Gastrocnemius medialis (tissue), 4 donors: ENCODE measurements around the gene HERPUD1. TPM values are rescaled to one million over a fixed set of nuclear protein-coding genes. Genes with fewer than 3 reads are reported as not detected.

Source experiments
- ATAC-seq, 2 donors: fragments of 150-250 bp; one replicate each; pipeline ENCODE4 v1.9.1; 2016
- DNase-seq, 2 donors: peaks; one replicate each; pipeline ENCODE4 v3.0.0-alpha.2; 2019
- H3K27ac ChIP-seq, 4 donors: fragments of 200-600 bp; sonication (generic); 1 replicate in 1 of 4; 2 replicates in 3 of 4; pipeline ENCODE4 v1.5.1; 2016 to 2018; ENCODE audit warnings: mild to moderate bottlenecking in 2 of 4, moderate library complexity in 1 of 4
- H3K27me3 ChIP-seq, 3 donors: fragments of 200-600 bp; sonication (generic) in 2 of 3; 1 replicate in 1 of 3; 2 replicates in 2 of 3; pipeline versions ENCODE4 v1.5.1 to v1.6.0; 2016 to 2019; ENCODE audit warnings: mild to moderate bottlenecking in 1 of 3, moderate library complexity in 1 of 3
- H3K36me3 ChIP-seq, 2 donors: fragments of 200-600 bp; sonication (generic) in 1 of 2; one replicate each; pipeline ENCODE4 v1.5.1; 2017 to 2018
- H3K4me1 ChIP-seq, 2 donors: fragments of 200-600 bp; sonication (generic) in 1 of 2; one replicate each; pipeline ENCODE4 v1.5.1; 2016 to 2017; ENCODE audit warnings: mild to moderate bottlenecking in 2 of 2
- H3K4me3 ChIP-seq, 4 donors: fragments of 200-600 bp; sonication (generic) in 3 of 4; 1 replicate in 1 of 4; 2 replicates in 3 of 4; pipeline ENCODE4 v1.5.1; 2016 to 2019; ENCODE audit warnings: mild to moderate bottlenecking in 2 of 4
- H3K9me3 ChIP-seq, 3 donors: fragments of 200-600 bp; sonication (generic) in 2 of 3; 1 replicate in 1 of 3; 2 replicates in 2 of 3; pipeline ENCODE4 v1.5.1; 2016 to 2019
- POLR2A ChIP-seq, 2 donors: fragments of 450-650 bp; IDR thresholded peaks; one replicate each; pipeline ENCODE4 v1.6.1; 2017; ENCODE audit warnings: antibody characterized with exemption in 2 of 2, mild to moderate bottlenecking in 2 of 2, moderate library complexity in 2 of 2
- in situ Hi-C, 4 donors: fragments of 200-750 bp; cut with MboI; loops; one replicate each; pipeline versions ENCODE4 v1.15.0 to v1.8.0; 2017; ENCODE audit warnings: low sequenced_read_pairs in 4 of 4
- intact Hi-C: fragments of 100-400 bp; cut with DNase I; formaldehyde crosslinking; loops from one replicate; pipeline ENCODE4 v1.15.1; 2023; ENCODE audit warnings: low total_unique reads
- total RNA-seq, 4 donors: library from RNA; depleted of rRNA; stranded (reverse); fragments of >200 nt; gene quantifications; one replicate each; pipeline versions ENCODE4 v1.1.0 to v1.2.3, GENCODE V29; 2016
- TF ChIP-seq, protein P1 (sequence below), 5 experiments: fragments of 450-650 bp in 3 of 5; fragments of 200-600 bp in 2 of 5; sonication (generic) in 2 of 5; IDR thresholded peaks in 4 of 5; conservative IDR thresholded peaks in 1 of 5; 1 replicate in 4 of 5; 2 replicates in 1 of 5; pipeline ENCODE4 v1.5.1; 2016 to 2019; ENCODE audit warnings: antibody characterized with exemption in 5 of 5, mild to moderate bottlenecking in 3 of 5, moderate library complexity in 3 of 5

The HERPUD1 gene
- total RNA-seq, 4 donors from 2014 or later: 110 to 281 (median 125) TPM

DNA sequence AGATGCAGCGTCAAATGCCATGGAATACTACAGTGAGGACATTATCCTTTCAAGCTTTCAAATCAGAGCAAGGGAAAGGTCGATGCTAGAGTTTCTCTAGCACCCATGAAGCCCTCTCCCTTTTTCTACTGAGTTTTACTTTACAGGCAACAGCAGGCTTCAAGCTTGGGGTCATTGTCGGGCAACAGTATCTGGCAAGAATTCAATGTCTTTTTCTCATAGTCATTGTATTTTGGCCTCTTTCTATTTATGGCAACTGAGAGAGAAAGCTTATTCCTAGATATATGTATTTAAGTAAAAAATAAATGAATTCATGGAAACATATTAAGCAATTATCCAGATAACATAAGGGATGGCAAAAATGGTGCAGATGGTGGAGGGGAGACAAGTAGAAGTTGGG, 29.4 kb downstream of the HERPUD1 start:
- Histone ChIP-seq H3K9me3 (no peaks in the 10 kb centered on the region), H3K27me3 (no peaks in the 10 kb centered on the region), H3K27ac (peak overlapping the region in 1 of 4 donors; percentile 39), H3K36me3 (no peaks in the 10 kb centered on the region), H3K4me3 (no peak overlapping the region), H3K4me1 (peaks cover 0 to 10% of the 10 kb centered on the region in 2 donors)
- DNase-seq: no peak
- TF ChIP-seq, protein P1, sequence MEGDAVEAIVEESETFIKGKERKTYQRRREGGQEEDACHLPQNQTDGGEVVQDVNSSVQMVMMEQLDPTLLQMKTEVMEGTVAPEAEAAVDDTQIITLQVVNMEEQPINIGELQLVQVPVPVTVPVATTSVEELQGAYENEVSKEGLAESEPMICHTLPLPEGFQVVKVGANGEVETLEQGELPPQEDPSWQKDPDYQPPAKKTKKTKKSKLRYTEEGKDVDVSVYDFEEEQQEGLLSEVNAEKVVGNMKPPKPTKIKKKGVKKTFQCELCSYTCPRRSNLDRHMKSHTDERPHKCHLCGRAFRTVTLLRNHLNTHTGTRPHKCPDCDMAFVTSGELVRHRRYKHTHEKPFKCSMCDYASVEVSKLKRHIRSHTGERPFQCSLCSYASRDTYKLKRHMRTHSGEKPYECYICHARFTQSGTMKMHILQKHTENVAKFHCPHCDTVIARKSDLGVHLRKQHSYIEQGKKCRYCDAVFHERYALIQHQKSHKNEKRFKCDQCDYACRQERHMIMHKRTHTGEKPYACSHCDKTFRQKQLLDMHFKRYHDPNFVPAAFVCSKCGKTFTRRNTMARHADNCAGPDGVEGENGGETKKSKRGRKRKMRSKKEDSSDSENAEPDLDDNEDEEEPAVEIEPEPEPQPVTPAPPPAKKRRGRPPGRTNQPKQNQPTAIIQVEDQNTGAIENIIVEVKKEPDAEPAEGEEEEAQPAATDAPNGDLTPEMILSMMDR (IDR thresholded peaks at IDR 0.05 in 4 of 5, conservative IDR thresholded peaks at IDR 0.05 in 1 of 5): no peak
- TF ChIP-seq POLR2A (IDR thresholded peaks at IDR 0.05): no peak
- in situ Hi-C loops (no loop called here), intact Hi-C loops (no loop called here)
- no peak for ATAC-seq

DNA sequence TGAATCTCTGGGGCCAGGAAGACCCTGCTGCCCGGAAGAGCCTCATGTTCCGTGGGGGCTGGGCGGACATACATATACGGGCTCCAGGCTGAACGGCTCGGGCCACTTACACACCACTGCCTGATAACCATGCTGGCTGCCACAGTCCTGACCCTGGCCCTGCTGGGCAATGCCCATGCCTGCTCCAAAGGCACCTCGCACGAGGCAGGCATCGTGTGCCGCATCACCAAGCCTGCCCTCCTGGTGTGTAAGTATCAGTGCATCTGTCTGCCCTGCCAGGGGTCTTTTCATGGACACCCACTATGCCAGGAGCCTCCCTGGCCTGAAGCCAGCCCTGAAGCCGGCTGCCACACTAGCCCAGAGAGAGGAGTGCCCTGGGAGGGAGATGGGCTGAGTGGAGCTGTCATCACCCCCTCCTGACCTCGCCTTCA, 29.9 kb downstream of the HERPUD1 start, which contains the start of gene CETP:
Gene CETP, plus strand, starts transcription at position 100 of the 431 bp plus-strand sequence. Its CDS starts 30 bp downstream, at position 130.
- no peak for ATAC-seq
- DNase-seq: no peak
- Histone ChIP-seq H3K36me3 (no peaks in the 10 kb centered on the region), H3K27me3 (no peaks in the 10 kb centered on the region), H3K4me3 (no peak within 1 kb of the TSS), H3K9me3 (no peaks in the 10 kb centered on the region), H3K27ac (peak within 1 kb of the TSS in 1 of 4 donors; percentile 39), H3K4me1 (peaks cover 0 to 10% of the 10 kb centered on the region in 2 donors)
- no peak for TF ChIP-seq POLR2A (IDR thresholded peaks at IDR 0.05)
- TF ChIP-seq, protein P1 (IDR thresholded peaks at IDR 0.05 in 4 of 5, conservative IDR thresholded peaks at IDR 0.05 in 1 of 5): no peak
- intact Hi-C loops: no loop called here
- in situ Hi-C loops: no loop called here

DNA sequence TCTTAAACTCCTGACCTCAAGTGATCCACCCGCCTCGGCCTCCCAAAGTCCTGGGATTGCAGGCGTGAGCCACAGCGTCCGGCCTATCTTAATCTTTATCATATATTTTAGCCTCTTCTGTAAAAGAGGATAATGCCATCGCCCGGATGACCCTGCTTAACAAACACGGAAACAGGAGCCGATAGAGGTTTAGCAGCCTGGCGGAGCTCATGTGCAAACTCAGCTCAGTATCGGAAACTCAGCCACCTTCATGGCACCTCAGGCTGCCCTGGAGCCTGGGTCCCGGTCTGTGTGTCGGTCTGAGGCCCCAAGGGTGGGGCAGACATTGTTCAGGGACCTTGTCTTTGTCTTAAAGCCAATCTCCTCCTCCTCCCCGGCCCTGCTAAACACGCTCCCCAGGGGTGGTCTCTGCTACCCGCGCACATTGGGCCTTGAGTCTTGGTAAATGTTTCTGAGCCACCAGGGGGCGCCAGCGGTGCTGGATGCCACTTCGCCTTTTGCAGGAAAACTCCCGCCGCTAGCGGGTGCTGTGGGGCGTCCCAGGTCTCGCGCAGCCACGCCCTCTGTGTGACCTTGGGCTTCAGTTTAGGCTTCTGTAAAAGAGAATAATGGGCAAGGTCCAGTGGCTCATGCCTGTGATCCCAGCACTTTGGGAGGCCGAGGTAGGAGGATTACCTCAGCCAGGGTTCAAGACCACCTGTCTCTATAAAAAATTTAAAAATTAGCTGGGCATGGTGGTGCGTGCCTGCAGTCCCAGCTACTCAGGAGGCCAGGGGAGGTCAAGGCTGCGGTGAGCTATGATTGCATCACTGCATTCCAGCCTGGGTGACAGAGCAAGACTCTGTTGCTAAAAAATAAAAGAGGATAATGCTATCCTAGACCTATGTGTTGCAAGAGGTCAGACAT, 32.6 kb downstream of the HERPUD1 start:
- TF ChIP-seq, protein P1 (IDR thresholded peaks at IDR 0.05 in 4 of 5, conservative IDR thresholded peaks at IDR 0.05 in 1 of 5): peak; percentile 51 to 74 (median 71)
- TF ChIP-seq POLR2A (IDR thresholded peaks at IDR 0.05): no peak
- DNase-seq (peak; percentile 40 to 66), ATAC-seq (peak; percentile 49 to 75)
- no peaks in the 10 kb centered on the region for H3K9me3 ChIP-seq
- intact Hi-C loops: no loop called here
- in situ Hi-C loops: no loop called here
- H3K4me3 ChIP-seq: no peak overlapping the region
- no peaks in the 10 kb centered on the region for H3K27me3 ChIP-seq
- H3K27ac ChIP-seq: peak overlapping the region in 1 of 4 donors; percentile 20
- H3K36me3 ChIP-seq: no peaks in the 10 kb centered on the region
- H3K4me1 ChIP-seq: peaks cover 0 to 10% of the 10 kb centered on the region in 2 donors

DNA sequence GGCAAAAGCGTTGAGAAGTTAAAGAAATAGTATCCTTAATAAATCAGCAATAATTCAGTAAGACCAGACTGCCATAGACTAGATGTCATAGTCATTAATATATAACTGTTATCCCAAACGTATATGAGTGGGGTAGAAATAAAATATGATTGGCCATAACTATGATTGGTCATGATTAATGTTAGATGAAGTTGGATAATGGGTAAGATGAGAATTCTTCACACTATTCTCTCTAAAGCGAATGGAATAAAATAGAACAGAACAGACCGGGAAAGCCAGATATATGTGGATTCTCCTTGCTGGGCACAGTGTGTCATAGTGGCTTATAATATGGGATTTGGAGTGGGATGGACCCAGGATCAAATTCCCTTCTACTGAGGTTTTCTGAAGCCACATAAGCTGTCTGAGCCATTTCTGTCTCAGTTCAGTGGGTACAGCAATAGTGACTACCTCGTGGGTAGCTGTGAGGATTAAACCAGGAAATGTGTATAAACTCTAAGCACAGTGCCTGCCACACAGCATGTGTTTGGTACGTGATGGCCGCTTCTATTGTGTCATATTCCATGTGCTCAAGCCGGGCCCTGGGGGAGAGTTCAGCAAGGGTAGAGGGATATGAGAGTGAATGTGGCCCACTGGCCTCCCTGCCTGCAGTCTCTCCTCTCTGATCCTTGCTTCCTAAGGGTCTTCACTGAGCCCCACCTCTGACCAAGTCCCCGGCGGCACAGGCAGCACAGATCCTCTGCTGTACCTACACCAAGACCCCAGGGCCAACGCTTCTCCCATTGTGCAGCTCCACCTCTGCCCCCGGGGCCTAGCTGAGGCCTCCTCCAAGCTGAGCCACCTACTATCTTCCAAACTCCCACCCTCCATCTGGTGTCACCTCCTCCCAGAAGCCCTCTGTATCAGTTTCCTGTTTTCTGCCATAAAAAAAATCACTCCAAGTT, 33.5 kb downstream of the HERPUD1 start:
- Histone ChIP-seq H3K4me1 (peaks cover 0 to 10% of the 10 kb centered on the region in 2 donors), H3K9me3 (no peaks in the 10 kb centered on the region), H3K27me3 (no peaks in the 10 kb centered on the region), H3K27ac (peak overlapping the region in 2 of 4 donors; percentile 24 to 36), H3K4me3 (no peak overlapping the region), H3K36me3 (no peaks in the 10 kb centered on the region)
- ATAC-seq: no peak
- DNase-seq: no peak
- intact Hi-C loops (no loop called here), in situ Hi-C loops (no loop called here)
- TF ChIP-seq POLR2A (IDR thresholded peaks at IDR 0.05): no peak
- TF ChIP-seq, protein P1 (IDR thresholded peaks at IDR 0.05 in 4 of 5, conservative IDR thresholded peaks at IDR 0.05 in 1 of 5): no peak
